ENCODE data around the gene ATPAF1. TPM values are rescaled to one million over a fixed set of nuclear protein-coding genes. Genes with fewer than 3 reads are reported as not detected.
A peak's percentile ranks its signal among the peaks of the same experiment; 100 is the strongest.

ATPAF1 gene
- total and polyA plus RNA-seq, 9 of the 15 experiments (the other 6 are each of a cell fraction or from before 2014, with no cell fraction given) = 6.3 to 56.2 (median 27.4) TPM

DNA sequence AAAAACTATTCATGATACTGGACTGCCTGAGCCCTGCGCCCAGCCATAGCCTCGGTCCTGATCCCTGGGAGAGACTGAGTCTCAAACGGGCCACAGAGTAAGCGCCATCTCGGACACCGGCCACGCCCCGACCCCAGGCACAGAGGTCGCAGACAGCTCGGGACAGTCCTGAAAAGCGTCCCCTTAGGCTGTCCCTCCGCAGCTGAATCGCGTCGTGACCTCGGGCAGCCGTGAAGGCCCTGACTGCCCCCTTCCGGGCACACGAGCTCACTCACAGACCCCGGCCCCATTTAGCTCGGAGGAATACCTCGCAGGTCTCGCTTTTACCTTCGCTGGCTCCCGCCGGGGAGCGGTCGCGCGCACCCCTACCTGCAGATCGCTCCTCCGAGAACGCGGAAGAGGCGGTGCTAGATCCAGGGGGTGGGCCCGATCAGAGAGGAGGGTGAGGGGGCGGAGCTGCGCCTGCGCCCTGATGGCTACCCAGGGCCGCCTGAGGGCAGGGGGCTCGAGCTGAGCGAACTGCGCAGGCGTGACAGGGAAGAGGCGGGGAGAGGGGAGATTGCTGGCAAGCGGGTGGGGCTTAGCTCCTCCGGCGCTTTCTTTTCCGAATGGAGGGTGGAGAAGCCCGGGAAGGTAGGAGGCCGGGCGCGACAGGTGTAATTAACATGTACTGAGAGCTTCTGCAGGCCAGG, 64.2 kb downstream of the ATPAF1 start, which contains the start of gene MKNK1 (continued):
- TF ChIP-seq ZNF407 (IDR thresholded peaks at IDR 0.05; ENCODE audit: low read depth) = no peak
- no peak for TF ChIP-seq E2F3 (CRISPR knock-in tag; IDR thresholded peaks at IDR 0.05)
- TF ChIP-seq ZBTB34 (CRISPR knock-in tag; IDR thresholded peaks at IDR 0.05) = no peak
- no peak for TF ChIP-seq CBFB (CRISPR knock-in tag; IDR thresholded peaks at IDR 0.05)
- no peak for TF ChIP-seq USF1 (CRISPR knock-in tag; IDR thresholded peaks at IDR 0.05)
- no peak for TF ChIP-seq FOXA3 (CRISPR knock-in tag; conservative IDR thresholded peaks at IDR 0.05 in 1 of 2, IDR thresholded peaks at IDR 0.05 in 1 of 2)
- TF ChIP-seq YBX1 (IDR thresholded peaks at IDR 0.05) = no peak
- 0 out of 2 replicates have a peak, but pooled peaks have one; percentile 41 for TF ChIP-seq NR2C2 (CRISPR knock-in tag; IDR thresholded peaks at IDR 0.05)
- TF ChIP-seq NR2C2 (tag; IDR thresholded peaks at IDR 0.05) = peak; percentile 89
- TF ChIP-seq RAD51 (IDR thresholded peaks at IDR 0.05; ENCODE audit: borderline replicate concordance, low read depth) = no peak
- TF ChIP-seq HMGN3 (IDR thresholded peaks at IDR 0.05; ENCODE audit: borderline replicate concordance, extremely low read depth, insufficient read length, low read depth, low read length) = peak; percentile 79
- no peak for TF ChIP-seq MTF1 (CRISPR knock-in tag; IDR thresholded peaks at IDR 0.05; ENCODE audit: borderline replicate concordance)
- TF ChIP-seq, protein P1, sequence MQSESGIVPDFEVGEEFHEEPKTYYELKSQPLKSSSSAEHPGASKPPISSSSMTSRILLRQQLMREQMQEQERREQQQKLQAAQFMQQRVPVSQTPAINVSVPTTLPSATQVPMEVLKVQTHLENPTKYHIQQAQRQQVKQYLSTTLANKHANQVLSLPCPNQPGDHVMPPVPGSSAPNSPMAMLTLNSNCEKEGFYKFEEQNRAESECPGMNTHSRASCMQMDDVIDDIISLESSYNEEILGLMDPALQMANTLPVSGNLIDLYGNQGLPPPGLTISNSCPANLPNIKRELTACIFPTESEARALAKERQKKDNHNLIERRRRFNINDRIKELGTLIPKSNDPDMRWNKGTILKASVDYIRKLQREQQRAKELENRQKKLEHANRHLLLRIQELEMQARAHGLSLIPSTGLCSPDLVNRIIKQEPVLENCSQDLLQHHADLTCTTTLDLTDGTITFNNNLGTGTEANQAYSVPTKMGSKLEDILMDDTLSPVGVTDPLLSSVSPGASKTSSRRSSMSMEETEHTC (IDR thresholded peaks at IDR 0.05) = no peak
- no peak for TF ChIP-seq CAMTA2 (CRISPR knock-in tag; conservative IDR thresholded peaks at IDR 0.05)

Measured in K562 (cell line).